ENCODE results near the gene LZIC.

- TF ChIP-seq GATA2 (IDR thresholded peaks at IDR 0.05; ENCODE audit: low read depth, low read length) (no peak), GATA3 (IDR thresholded peaks at IDR 0.05; ENCODE audit: low read depth, low read length) (no peak)
Measured at GRCh38 chr1:9910423-9911178, 32.6 kb downstream of the LZIC start.

All from SH-SY5Y (cell line).